Measurements from ENCODE around the gene ADM5. TPM values are rescaled to one million over a fixed set of nuclear protein-coding genes. Genes with fewer than 3 reads are reported as not detected.
A peak's percentile ranks its signal among the peaks of the same experiment; 100 is the strongest.
"Not testable (repeated sequence)": the region's sequence is repeated elsewhere in the genome, so short reads cannot be mapped to it uniquely, and the experiment has no call there.

ADM5 gene
- total RNA-seq, 2 experiments from 2014 or later: 5.2 to 6.2 TPM

DNA sequence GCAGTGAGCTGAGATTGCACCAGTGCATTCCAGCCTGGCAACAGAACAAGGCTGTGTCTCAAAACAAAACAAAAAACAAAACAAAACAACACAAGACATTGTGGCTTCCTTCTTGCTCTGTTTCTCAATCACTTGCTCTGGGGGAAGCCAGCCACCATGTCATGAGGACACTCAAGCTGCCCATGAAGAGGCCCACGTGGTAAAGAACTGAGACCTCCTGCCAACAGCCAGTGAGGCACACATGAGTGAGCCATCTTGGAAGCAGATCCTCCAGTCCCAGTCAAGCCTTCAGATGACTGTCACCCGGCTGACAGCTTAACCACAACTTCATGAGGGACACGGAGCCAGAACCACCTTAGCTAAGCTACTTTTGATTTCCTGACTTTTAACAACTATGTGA, 26.8 kb downstream of the ADM5 start:
- ATAC-seq: no peak
- Mint-ChIP-seq H3K36me3 (ENCODE audit: low read depth) (no peaks in the 10 kb centered on the region), H3K4me3 (no peak overlapping the region), H3K4me1 (ENCODE audit: low read depth) (peaks cover 8% of the 10 kb centered on the region), H3K27me3 (no peaks in the 10 kb centered on the region), H3K27ac (peak overlapping the region; percentile 24), H3K9me3 (no peaks in the 10 kb centered on the region)
- POLR2A ChIA-PET: no interaction called here
- CTCF ChIA-PET: interaction anchor here (0.9 to 2.3 kb wide), 5 partner anchors 13 to 134 kb away, joined by 3 to 11 read pairs (median 6); no protein-coding TSS in a partner anchor
- TF ChIP-seq, protein P1, sequence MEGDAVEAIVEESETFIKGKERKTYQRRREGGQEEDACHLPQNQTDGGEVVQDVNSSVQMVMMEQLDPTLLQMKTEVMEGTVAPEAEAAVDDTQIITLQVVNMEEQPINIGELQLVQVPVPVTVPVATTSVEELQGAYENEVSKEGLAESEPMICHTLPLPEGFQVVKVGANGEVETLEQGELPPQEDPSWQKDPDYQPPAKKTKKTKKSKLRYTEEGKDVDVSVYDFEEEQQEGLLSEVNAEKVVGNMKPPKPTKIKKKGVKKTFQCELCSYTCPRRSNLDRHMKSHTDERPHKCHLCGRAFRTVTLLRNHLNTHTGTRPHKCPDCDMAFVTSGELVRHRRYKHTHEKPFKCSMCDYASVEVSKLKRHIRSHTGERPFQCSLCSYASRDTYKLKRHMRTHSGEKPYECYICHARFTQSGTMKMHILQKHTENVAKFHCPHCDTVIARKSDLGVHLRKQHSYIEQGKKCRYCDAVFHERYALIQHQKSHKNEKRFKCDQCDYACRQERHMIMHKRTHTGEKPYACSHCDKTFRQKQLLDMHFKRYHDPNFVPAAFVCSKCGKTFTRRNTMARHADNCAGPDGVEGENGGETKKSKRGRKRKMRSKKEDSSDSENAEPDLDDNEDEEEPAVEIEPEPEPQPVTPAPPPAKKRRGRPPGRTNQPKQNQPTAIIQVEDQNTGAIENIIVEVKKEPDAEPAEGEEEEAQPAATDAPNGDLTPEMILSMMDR (IDR thresholded peaks at IDR 0.05): no peak
- intact Hi-C loops (cut with micrococcal nuclease): no loop called here
- no peak for DNase-seq

DNA sequence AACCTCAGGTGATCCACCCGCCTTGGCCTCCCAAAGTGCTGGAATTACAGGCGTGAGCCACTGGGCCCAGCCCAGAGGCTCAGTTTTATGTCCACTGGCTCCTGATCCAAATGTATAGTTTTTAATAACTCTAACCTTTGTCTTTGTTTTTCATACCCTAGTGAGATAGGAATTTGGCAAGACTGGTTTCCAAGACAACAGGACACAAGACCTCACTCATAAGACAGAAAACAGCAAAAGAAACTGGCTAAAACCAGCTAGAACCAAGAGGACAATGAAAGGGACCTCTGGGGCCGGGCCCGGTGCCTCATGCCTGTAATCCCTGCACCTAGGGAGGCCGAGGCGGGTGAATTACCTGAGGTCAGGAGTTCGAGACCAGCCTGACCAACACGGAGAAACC, 29.1 kb downstream of the ADM5 start:
- H3K27ac Mint-ChIP-seq: peak overlapping the region; percentile 42
- CTCF ChIA-PET: interaction anchor here (0.9 to 2.3 kb wide), 12 partner anchors 12 to 107 kb away, joined by 3 to 12 read pairs (median 6); partner anchors contain the start of gene AP2A1

DNA sequence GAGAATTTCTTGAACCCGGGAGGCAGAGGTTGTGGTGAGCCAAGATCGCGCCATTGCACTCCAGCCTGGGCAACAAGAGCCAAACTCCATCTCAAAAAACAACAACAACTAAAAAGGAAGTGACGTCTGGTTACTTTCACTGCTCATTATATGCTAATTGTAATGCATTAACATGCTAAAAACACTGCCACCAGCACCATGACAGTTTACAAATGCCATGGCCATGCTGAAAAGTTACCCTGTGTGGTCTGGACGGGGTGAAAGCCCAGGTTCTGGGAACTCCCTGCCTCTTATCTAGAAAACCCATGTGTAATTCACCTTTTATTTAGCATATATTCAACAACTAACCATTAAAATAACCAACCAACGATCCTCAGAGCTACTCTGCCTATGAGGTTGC, 29.6 kb downstream of the ADM5 start:
- TF ChIP-seq, protein P1 (IDR thresholded peaks at IDR 0.05): no peak
- Mint-ChIP-seq H3K36me3 (ENCODE audit: low read depth) (no peaks in the 10 kb centered on the region), H3K4me1 (ENCODE audit: low read depth) (peaks cover 8% of the 10 kb centered on the region), H3K4me3 (no peak overlapping the region), H3K27ac (no peak overlapping the region), H3K9me3 (no peaks in the 10 kb centered on the region), H3K27me3 (no peaks in the 10 kb centered on the region)
- ATAC-seq (no peak), DNase-seq (no peak)
- intact Hi-C loops (cut with micrococcal nuclease): no loop called here
- ChIA-PET CTCF (interaction anchor here (1.5 kb wide), 1 partner anchor 50 kb away, joined by 5 read pairs; no protein-coding TSS in a partner anchor), POLR2A (no interaction called here)

More for the DNA sequence above, 29.1 kb downstream of the ADM5 start:
- Mint-ChIP-seq H3K4me1 (ENCODE audit: low read depth) (peaks cover 8% of the 10 kb centered on the region), H3K9me3 (no peaks in the 10 kb centered on the region), H3K36me3 (ENCODE audit: low read depth) (no peaks in the 10 kb centered on the region), H3K4me3 (peak overlapping the region; percentile 29), H3K27me3 (no peaks in the 10 kb centered on the region)
- DNase-seq (no peak), ATAC-seq (no peak)
- TF ChIP-seq, protein P1 (IDR thresholded peaks at IDR 0.05): no peak
- POLR2A ChIA-PET: interaction anchor here (0.8 kb wide), 1 partner anchor 87 kb away, joined by 3 read pairs; no protein-coding TSS in a partner anchor
- intact Hi-C loops (cut with micrococcal nuclease): no loop called here

DNA sequence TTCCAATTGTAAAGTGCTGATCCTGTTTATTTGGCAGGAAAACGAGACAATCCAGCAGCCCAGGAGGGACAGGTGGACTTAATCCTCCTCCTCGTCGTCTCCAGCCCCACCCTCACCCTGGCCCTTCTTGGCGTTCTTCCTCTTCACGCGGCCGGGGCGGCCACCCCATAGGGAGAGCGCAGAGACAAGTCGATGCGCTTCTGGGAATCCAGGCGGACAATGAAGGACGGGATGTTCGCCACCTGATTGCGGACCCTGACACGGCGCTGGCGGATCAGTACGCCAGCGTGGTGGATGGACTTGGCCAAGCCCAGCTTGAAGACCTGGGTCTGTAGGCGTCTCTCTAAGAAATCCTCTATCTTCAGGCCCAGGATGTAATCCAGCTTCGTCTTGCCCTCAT, 30.0 kb downstream of the ADM5 start:
- peak overlapping the region; percentile 7 for H3K4me3 Mint-ChIP-seq
- H3K27ac Mint-ChIP-seq: not testable (repeated sequence)

DNA sequence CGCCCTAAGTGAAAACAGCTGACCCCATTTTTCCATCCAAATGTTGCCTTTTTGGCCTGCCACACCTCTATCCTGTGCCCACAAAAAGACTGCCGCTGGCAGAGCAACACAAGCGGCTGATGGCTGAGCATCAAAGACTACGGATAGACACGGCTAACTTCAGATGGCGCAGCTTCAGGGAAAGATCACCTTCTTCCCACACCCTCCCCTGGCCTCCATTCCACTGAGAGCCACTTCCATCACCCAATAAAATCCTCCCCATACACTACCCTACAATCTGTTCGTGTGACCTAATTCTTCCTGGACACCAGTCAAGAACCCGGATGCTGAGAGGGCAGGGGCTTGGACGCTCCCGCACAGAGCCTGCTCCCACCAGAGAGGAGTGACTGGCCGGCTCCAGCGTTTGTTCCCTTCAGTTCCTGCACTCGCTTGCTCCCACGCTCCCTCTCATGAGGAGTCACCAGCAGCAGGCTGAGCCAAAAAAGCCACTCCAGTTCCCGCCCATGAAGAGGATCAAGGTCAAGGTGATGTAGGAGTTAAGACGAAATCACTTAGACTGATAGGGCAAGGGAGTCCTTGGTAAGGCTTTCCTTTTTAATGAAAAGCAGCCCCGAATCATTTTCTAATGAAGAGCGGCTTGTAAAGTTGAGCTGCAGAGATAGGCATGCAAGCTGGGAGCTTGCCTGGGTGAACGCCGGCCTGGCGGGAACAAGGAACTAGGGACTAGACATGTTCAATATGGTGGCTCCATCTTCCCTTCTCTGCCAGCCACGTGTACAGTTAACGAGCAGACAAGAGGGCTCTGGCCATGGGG, 38.0 kb downstream of the ADM5 start:
- no peak for DNase-seq
- POLR2A ChIA-PET: interaction anchor here (1.3 kb wide), 1 partner anchor 17 kb away, joined by 4 read pairs; no protein-coding TSS in a partner anchor

More for the DNA sequence above, 30.0 kb downstream of the ADM5 start:
- ATAC-seq; intact Hi-C loops (cut with micrococcal nuclease); POLR2A ChIA-PET; CTCF ChIA-PET; DNase-seq; H3K27me3 Mint-ChIP-seq; H3K4me1 Mint-ChIP-seq (ENCODE audit: low read depth); H3K9me3 Mint-ChIP-seq; H3K36me3 Mint-ChIP-seq (ENCODE audit: low read depth): not testable (repeated sequence)

More for the DNA sequence above, 38.0 kb downstream of the ADM5 start:
- intact Hi-C loops (cut with micrococcal nuclease): no loop called here
- ATAC-seq: no peak
- H3K4me1 Mint-ChIP-seq (ENCODE audit: low read depth): no peaks in the 10 kb centered on the region
- CTCF ChIA-PET: interaction anchor here (1.0 kb wide), 1 partner anchor 10 kb away, joined by 3 read pairs; no protein-coding TSS in a partner anchor
- peaks cover 1% of the 10 kb centered on the region for H3K27me3 Mint-ChIP-seq
- no peak overlapping the region for H3K4me3 Mint-ChIP-seq
- H3K36me3 Mint-ChIP-seq (ENCODE audit: low read depth): no peaks in the 10 kb centered on the region
- H3K9me3 Mint-ChIP-seq: no peaks in the 10 kb centered on the region
- H3K27ac Mint-ChIP-seq: no peak overlapping the region
- TF ChIP-seq, protein P1 (IDR thresholded peaks at IDR 0.05): no peak

Data from activated CD8-positive, alpha-beta T cell treated with anti-CD3 and anti-CD28 coated beads for 36 hours (primary cell).